Middle frontal gyrus (tissue), 1 donor: ENCODE measurements around the gene GPR173.

ENCODE experiments used
- DNase-seq: peaks from one replicate; pipeline ENCODE4 v3.0.0-alpha.2; 2015; ENCODE audit warnings: low spot score; ENCODE audit errors: extremely low spot score

The GPR173 gene

GRCh38 chrX:53089224-53089842, 40.7 kb downstream of the GPR173 start:
- DNase-seq = no peak

GRCh38 chrX:53089925-53090324, 41.3 kb downstream of the GPR173 start:
- DNase-seq = no peak

GRCh38 chrX:53091354-53091753, 42.8 kb downstream of the GPR173 start:
- DNase-seq = no peak

GRCh38 chrX:53093177-53093655, 44.6 kb downstream of the GPR173 start:
- no peak for DNase-seq

- DNase-seq = peak; percentile 76
Observed at GRCh38 chrX:53093748-53094581, 45.4 kb downstream of the GPR173 start, which contains the start of gene KANTR. Gene KANTR (plus strand): TSS chrX:53094142. CDS start chrX:53124273, 30,131 bp downstream.

- no peak for DNase-seq
Observed at GRCh38 chrX:53094582-53094905, 46.0 kb downstream of the GPR173 start.

- DNase-seq = no peak
Observed at GRCh38 chrX:53095796-53096195, 47.2 kb downstream of the GPR173 start.

- no peak for DNase-seq
Observed at GRCh38 chrX:53114864-53115549, 66.4 kb downstream of the GPR173 start.

- DNase-seq = no peak
Observed at GRCh38 chrX:53115550-53115874, 66.9 kb downstream of the GPR173 start.

GRCh38 chrX:53116101-53116500, 67.5 kb downstream of the GPR173 start:
- no peak for DNase-seq

- no peak for DNase-seq
Observed at GRCh38 chrX:53122013-53122412, 73.4 kb downstream of the GPR173 start.

- DNase-seq = no peak
Observed at GRCh38 chrX:53125506-53125905, 76.9 kb downstream of the GPR173 start.

GRCh38 chrX:53126377-53126776, 77.8 kb downstream of the GPR173 start:
- no peak for DNase-seq

- no peak for DNase-seq
Observed at GRCh38 chrX:53128097-53128749, 79.6 kb downstream of the GPR173 start.
